K562 (cell line): Measurements from ENCODE around the gene KCNK16.
"Not testable (repeated sequence)": the region's sequence is repeated elsewhere in the genome, so short reads cannot be mapped to it uniquely, and the experiment has no call there.

Experiments used
- CREB5 ChIP-seq: fragments of 250-450 bp; sonication (Bioruptor Pico); IDR thresholded peaks from 2 replicates; pipeline ENCODE4 v1.5.0; 2020; ENCODE audit warnings: mild to moderate bottlenecking
- EZH2 ChIP-seq: IDR thresholded peaks from 2 replicates; pipeline ENCODE4 v1.6.1; 2012; ENCODE audit warnings: low read depth, mild to moderate bottlenecking, inconsistent platforms, low read length, borderline replicate concordance
- MCM5 ChIP-seq: fragments of 450-650 bp; IDR thresholded peaks from 2 replicates; pipeline ENCODE4 v1.6.1; 2016; ENCODE audit warnings: low read depth
- MYC ChIP-seq, 2 experiments: fragments of 250-450 bp in 1 of 2; sonication (Bioruptor Pico) in 1 of 2; IDR thresholded peaks; 2 replicates each; pipeline versions ENCODE4 v1.5.1 to v1.6.1; 2012 to 2021; ENCODE audit warnings: low read depth in 2 of 2, borderline replicate concordance in 1 of 2, improper control_type of control experiment in 1 of 2, low read length in 1 of 2, mild to moderate bottlenecking in 1 of 2, moderate library complexity in 1 of 2
- NONO ChIP-seq, 2 experiments: fragments of 200-400 bp in 1 of 2; fragments of 450-650 bp in 1 of 2; formaldehyde crosslinking in 1 of 2; IDR thresholded peaks; 2 replicates each; pipeline ENCODE4 v1.6.1; 2017; ENCODE audit warnings: low read depth in 2 of 2, mild to moderate bottlenecking in 2 of 2, moderate library complexity in 2 of 2, low read length in 1 of 2
- NR1H2 ChIP-seq: sonication (generic); formaldehyde crosslinking; IDR thresholded peaks from 2 replicates; pipeline ENCODE4 v1.4.0; 2020; ENCODE audit warnings: mild to moderate bottlenecking, missing genetic modification reagents
- POLR2A ChIP-seq: fragments of 450-650 bp; conservative IDR thresholded peaks from 2 replicates; pipeline ENCODE4 v1.6.1; 2016
- RBM22 ChIP-seq: fragments of 200-400 bp; formaldehyde crosslinking; IDR thresholded peaks from 2 replicates; pipeline ENCODE4 v1.6.1; 2018; ENCODE audit warnings: low read length, low read depth; ENCODE audit not compliant: poor library complexity, severe bottlenecking
- SMAD2 ChIP-seq: fragments of 150-350 bp; IDR thresholded peaks from 2 replicates; pipeline ENCODE4 v1.6.1; 2014; ENCODE audit warnings: low read depth, mild to moderate bottlenecking, low read length
- SMARCA5 ChIP-seq: fragments of 450-650 bp; IDR thresholded peaks from 2 replicates; pipeline ENCODE4 v1.6.1; 2016
- TAF1 ChIP-seq: IDR thresholded peaks from 2 replicates; pipeline ENCODE4 v1.6.1; 2011; ENCODE audit warnings: mild to moderate bottlenecking, low read length, moderate library complexity; ENCODE audit not compliant: insufficient read depth, control insufficient read depth, severe bottlenecking; ENCODE audit errors: extremely low read depth
- ZNF766 ChIP-seq: fragments of 200-800 bp; sonication (Bioruptor generic); conservative IDR thresholded peaks from 2 replicates; pipeline ENCODE4 v1.6.1; 2016; ENCODE audit warnings: missing genetic modification characterization, missing compliant biosample characterization
- TF ChIP-seq, protein P1 (sequence below), 2 experiments: fragments of 450-650 bp; formaldehyde crosslinking in 1 of 2; IDR thresholded peaks; 2 replicates each; pipeline versions ENCODE4 v1.4.0 to v1.6.1; 2014 to 2020; ENCODE audit warnings: mild to moderate bottlenecking in 2 of 2, borderline replicate concordance in 1 of 2, low read depth in 1 of 2
- TF ChIP-seq, protein P2 (sequence below): fragments of 450-650 bp; conservative IDR thresholded peaks from 2 replicates; pipeline ENCODE4 v1.6.1; 2016; ENCODE audit warnings: missing genetic modification characterization, low read depth, mild to moderate bottlenecking, control low read depth, missing compliant biosample characterization

GRCh38 chr6:39286596-39286995, 35.9 kb downstream of the KCNK16 start:
- TF ChIP-seq POLR2A; CREB5; SMARCA5; NR1H2 (CRISPR knock-in tag); MCM5; SMAD2; ZNF766; EZH2; MYC (IDR thresholded peaks at IDR 0.05; ENCODE audit: low read depth, low read length); MYC (CRISPR knock-in tag; IDR thresholded peaks at IDR 0.05; ENCODE audit: borderline replicate concordance, low read depth); TAF1; NONO (IDR thresholded peaks at IDR 0.05; ENCODE audit: low read depth in 2 of 2, low read length in 1 of 2); RBM22: not testable (repeated sequence)
- TF ChIP-seq, protein P1, sequence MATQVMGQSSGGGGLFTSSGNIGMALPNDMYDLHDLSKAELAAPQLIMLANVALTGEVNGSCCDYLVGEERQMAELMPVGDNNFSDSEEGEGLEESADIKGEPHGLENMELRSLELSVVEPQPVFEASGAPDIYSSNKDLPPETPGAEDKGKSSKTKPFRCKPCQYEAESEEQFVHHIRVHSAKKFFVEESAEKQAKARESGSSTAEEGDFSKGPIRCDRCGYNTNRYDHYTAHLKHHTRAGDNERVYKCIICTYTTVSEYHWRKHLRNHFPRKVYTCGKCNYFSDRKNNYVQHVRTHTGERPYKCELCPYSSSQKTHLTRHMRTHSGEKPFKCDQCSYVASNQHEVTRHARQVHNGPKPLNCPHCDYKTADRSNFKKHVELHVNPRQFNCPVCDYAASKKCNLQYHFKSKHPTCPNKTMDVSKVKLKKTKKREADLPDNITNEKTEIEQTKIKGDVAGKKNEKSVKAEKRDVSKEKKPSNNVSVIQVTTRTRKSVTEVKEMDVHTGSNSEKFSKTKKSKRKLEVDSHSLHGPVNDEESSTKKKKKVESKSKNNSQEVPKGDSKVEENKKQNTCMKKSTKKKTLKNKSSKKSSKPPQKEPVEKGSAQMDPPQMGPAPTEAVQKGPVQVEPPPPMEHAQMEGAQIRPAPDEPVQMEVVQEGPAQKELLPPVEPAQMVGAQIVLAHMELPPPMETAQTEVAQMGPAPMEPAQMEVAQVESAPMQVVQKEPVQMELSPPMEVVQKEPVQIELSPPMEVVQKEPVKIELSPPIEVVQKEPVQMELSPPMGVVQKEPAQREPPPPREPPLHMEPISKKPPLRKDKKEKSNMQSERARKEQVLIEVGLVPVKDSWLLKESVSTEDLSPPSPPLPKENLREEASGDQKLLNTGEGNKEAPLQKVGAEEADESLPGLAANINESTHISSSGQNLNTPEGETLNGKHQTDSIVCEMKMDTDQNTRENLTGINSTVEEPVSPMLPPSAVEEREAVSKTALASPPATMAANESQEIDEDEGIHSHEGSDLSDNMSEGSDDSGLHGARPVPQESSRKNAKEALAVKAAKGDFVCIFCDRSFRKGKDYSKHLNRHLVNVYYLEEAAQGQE (IDR thresholded peaks at IDR 0.05; ENCODE audit: borderline replicate concordance) = not testable (repeated sequence)
- TF ChIP-seq, protein P1 (CRISPR knock-in tag; IDR thresholded peaks at IDR 0.05; ENCODE audit: low read depth) = not testable (repeated sequence)
- TF ChIP-seq, protein P2, sequence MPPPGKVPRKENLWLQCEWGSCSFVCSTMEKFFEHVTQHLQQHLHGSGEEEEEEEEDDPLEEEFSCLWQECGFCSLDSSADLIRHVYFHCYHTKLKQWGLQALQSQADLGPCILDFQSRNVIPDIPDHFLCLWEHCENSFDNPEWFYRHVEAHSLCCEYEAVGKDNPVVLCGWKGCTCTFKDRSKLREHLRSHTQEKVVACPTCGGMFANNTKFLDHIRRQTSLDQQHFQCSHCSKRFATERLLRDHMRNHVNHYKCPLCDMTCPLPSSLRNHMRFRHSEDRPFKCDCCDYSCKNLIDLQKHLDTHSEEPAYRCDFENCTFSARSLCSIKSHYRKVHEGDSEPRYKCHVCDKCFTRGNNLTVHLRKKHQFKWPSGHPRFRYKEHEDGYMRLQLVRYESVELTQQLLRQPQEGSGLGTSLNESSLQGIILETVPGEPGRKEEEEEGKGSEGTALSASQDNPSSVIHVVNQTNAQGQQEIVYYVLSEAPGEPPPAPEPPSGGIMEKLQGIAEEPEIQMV = not testable (repeated sequence)
